Activated CD8-positive, alpha-beta memory T cell treated with anti-CD3 and anti-CD28 coated beads, Interleukin-2, amount 10 ng/mL, durations not matched to agents 7 days and 5 days (primary cell): Measurements from ENCODE around the gene OPA3. TPM values are rescaled to one million over a fixed set of nuclear protein-coding genes. Genes with fewer than 3 reads are reported as not detected.

Experiments used
- ATAC-seq: fragments of 150-1000 bp; cut with Tn5 transposase; one replicate; pipeline ENCODE4 v1.10.0; 2021; ENCODE audit warnings: moderate library complexity
- CTCF ChIA-PET: fragments of 350-600 bp; sonication (Branson Sonifier 250); formaldehyde crosslinking; loops from one replicate; lab custom pipeline; 2021; ENCODE audit warnings: antibody characterized with exemption; lab: Charles Lee
- DNase-seq: peaks from one replicate; pipeline ENCODE4 v3.0.0-alpha.2; 2020
- H3K27ac Mint-ChIP-seq: one replicate; pipeline ENCODE4 v1.8.0; 2021; ENCODE audit warnings: mild to moderate bottlenecking, mixed read lengths
- H3K27me3 Mint-ChIP-seq: one replicate; pipeline ENCODE4 v1.8.0; 2021; ENCODE audit warnings: mixed read lengths
- H3K36me3 Mint-ChIP-seq: one replicate; pipeline ENCODE4 v1.8.0; 2021; ENCODE audit warnings: mild to moderate bottlenecking, mixed read lengths
- H3K4me1 Mint-ChIP-seq: one replicate; pipeline ENCODE4 v1.8.0; 2021; ENCODE audit warnings: mixed read lengths
- H3K4me3 Mint-ChIP-seq: one replicate; pipeline ENCODE4 v1.8.0; 2021; ENCODE audit warnings: mild to moderate bottlenecking, moderate library complexity, mixed read lengths
- H3K9me3 Mint-ChIP-seq: one replicate; pipeline ENCODE4 v1.8.0; 2022; ENCODE audit warnings: low read depth, mixed read lengths
- total RNA-seq, 2 experiments: library from RNA; stranded (reverse); gene quantifications; one replicate each; pipeline ENCODE4 v1.2.3, GENCODE V29; 2021

Gene OPA3
- total RNA-seq, 2 experiments from 2014 or later = 13.4 to 16.7 TPM

DNA sequence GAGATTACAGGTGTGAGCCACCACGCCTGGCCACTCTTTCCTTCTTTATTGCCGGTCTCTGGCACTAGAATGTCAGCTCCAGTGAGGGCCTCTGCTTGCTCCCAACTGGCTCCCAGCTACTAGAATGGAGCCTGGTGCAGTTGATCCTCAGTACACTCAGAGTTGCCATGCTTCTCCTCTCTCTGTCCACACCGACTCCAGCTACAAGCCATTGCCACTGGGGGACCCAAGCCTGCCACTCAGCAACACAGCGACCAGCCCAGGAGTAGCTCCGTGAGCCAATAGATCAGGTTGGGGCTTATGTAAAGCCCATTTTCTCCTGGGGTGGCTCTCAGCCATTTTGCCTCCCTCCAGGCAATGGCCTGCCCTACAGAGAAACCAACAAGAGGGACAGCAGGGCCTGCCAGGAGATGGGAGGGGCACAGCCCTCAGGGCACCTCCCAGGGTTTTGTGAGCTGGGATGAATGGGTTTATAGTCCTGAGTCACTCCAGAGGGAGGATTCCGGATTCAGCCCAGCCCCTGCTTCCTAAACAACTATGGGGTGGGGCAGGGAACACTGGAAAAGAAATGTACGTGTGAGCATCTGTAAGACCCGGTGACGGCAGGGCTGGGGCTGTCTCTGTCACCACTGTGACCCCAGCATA lies 36.5 kb downstream of the OPA3 start:
- DNase-seq = no peak
- Mint-ChIP-seq H3K36me3 (peaks cover 4% of the 10 kb centered on the region), H3K27ac (no peak overlapping the region), H3K4me3 (no peak overlapping the region), H3K9me3 (no peaks in the 10 kb centered on the region), H3K4me1 (peaks cover 11% of the 10 kb centered on the region), H3K27me3 (no peaks in the 10 kb centered on the region)
- CTCF ChIA-PET = interaction anchor here (1.4 to 1.9 kb wide), 2 partner anchors 10 to 79 kb away, joined by 6 to 9 read pairs; no protein-coding TSS in a partner anchor
- ATAC-seq = no peak

DNA sequence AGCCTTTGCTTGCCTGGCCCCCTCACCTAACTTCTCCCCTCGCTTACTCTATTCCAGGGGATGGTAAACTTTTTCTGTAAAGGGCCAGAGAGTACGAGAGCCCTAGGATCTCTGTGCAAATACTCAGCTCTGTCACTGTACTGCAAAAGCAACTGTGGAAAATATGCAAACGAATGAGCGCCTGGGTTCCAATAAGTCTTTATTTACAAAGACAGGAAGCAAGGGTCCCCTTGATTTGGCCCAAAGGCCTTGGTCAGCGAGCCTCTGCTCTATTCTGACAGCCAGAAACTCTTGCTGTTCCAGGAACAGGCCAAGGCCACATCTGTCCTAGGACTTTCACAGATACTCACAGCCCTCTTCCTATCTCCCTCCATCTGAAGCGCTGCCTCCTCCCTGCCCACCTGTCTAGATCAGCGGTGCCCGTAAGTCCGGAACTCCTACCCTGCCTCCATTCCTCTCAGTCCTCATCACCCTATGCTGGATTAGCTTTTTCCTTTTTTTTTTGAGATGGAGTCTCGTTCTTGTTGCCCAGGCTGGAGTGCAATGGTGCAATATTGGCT lies 37.3 kb downstream of the OPA3 start:
- CTCF ChIA-PET = interaction anchor here (1.3 to 1.9 kb wide), 2 partner anchors 11 to 80 kb away, joined by 4 to 6 read pairs; no protein-coding TSS in a partner anchor
- Mint-ChIP-seq H3K4me1 (peaks cover 11% of the 10 kb centered on the region), H3K9me3 (no peaks in the 10 kb centered on the region), H3K27me3 (no peaks in the 10 kb centered on the region), H3K4me3 (no peak overlapping the region), H3K36me3 (peaks cover 1% of the 10 kb centered on the region), H3K27ac (no peak overlapping the region)
- no peak for ATAC-seq
- DNase-seq = no peak

DNA sequence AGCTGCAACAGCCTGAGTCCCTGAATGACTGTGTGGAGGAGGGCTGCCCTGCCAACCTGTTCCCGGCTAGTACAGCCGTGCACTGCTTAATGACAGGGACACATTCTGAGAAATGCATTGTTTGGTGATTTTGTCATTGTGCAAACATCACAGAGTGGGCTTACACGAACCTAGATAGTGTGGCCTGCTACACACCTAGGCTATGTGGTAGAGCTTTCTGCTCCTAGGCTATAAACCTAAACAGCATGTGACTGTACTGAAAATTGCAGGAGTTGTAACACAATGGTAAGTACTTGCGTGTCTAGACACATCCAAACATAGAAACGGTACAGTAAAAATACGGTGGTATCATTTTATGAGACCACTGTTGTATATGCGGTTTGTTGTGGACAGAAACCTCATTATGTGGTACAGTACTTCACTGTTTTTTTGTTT lies 42.4 kb downstream of the OPA3 start:
- Mint-ChIP-seq H3K4me3 (no peak overlapping the region), H3K4me1 (peaks cover 11% of the 10 kb centered on the region), H3K27me3 (no peaks in the 10 kb centered on the region), H3K9me3 (peaks cover 3% of the 10 kb centered on the region), H3K36me3 (peaks cover 8% of the 10 kb centered on the region), H3K27ac (no peak overlapping the region)
- CTCF ChIA-PET = interaction anchor here (1.1 kb wide), 1 partner anchor 18 kb away, joined by 3 read pairs; no protein-coding TSS in a partner anchor
- DNase-seq = no peak
- ATAC-seq = no peak

DNA sequence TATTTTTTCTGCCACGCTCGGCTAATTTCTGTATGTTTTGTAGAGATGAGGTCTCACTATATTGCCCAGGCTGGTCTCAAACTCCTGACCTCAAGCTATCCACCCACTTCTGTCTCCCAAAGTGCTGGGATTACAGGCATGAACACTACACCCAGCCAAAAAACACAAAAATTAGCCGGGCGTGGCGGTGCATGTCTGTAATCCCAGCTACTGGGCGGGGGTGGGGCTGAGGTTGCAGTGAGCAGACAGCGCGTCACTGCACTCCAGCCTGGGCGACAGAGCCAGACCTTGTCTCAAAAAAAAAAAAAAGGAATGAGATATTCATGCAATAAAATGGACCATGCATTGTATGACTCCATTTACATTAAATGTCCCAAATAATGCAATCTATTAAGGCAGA lies 45.1 kb downstream of the OPA3 start:
- Mint-ChIP-seq H3K27me3 (no peaks in the 10 kb centered on the region), H3K36me3 (peaks cover 10% of the 10 kb centered on the region), H3K9me3 (peaks cover 3% of the 10 kb centered on the region), H3K4me1 (peaks cover 11% of the 10 kb centered on the region), H3K27ac (no peak overlapping the region), H3K4me3 (no peak overlapping the region)
- DNase-seq (no peak), ATAC-seq (no peak)
- CTCF ChIA-PET = interaction anchor here (0.9 kb wide), 1 partner anchor 14 kb away, joined by 3 read pairs; no protein-coding TSS in a partner anchor

DNA sequence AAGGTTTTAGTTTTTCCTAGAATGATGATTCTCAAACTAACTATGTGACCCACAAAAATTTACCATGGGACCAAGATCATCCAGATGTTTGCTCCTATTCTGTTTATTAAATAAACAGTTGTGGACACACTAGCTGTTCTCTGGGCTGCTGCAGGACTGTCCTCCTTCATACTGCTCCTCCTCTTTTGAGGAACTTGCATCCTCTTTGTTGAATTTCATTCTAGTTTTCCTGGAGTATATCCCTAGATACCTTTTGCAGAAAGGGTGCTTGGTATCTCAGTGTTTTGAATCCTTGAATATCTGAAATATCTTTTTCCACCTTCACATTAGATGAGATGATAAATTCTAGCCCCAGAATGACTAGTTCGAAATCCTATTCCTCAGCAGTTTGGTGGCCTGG lies 53.3 kb downstream of the OPA3 start:
- no peak overlapping the region for H3K4me3 Mint-ChIP-seq
- ATAC-seq = no peak
- no peaks in the 10 kb centered on the region for H3K27me3 Mint-ChIP-seq
- H3K27ac Mint-ChIP-seq = no peak overlapping the region
- peaks cover 12% of the 10 kb centered on the region for H3K9me3 Mint-ChIP-seq
- DNase-seq = no peak
- peaks cover 22% of the 10 kb centered on the region for H3K36me3 Mint-ChIP-seq
- peaks cover 5% of the 10 kb centered on the region for H3K4me1 Mint-ChIP-seq
- CTCF ChIA-PET = interaction anchor here (0.6 kb wide), 1 partner anchor 56 kb away, joined by 3 read pairs; no protein-coding TSS in a partner anchor

DNA sequence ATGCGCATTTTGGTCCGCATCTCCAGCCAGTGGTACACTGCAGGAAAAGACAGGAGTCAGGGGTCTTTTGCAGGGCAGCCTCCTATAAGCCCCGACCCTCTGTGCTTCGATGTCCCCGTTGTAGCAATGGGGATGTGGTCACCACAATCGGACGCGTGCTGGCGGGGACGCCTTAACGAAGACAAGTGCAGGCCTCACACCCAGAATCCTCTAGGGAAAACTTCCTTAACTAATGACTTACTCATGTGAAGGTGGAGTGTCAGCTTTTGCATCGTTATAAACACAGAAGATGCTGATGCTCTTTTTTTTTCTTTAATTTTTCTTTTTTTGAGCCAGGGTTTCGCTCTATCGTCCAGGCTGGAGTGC lies 55.2 kb downstream of the OPA3 start:
- Mint-ChIP-seq H3K4me3 (no peak overlapping the region), H3K9me3 (peaks cover 12% of the 10 kb centered on the region), H3K4me1 (peaks cover 7% of the 10 kb centered on the region), H3K36me3 (peaks cover 36% of the 10 kb centered on the region), H3K27ac (no peak overlapping the region), H3K27me3 (no peaks in the 10 kb centered on the region)
- CTCF ChIA-PET = no interaction called here
- no peak for ATAC-seq
- no peak for DNase-seq

DNA sequence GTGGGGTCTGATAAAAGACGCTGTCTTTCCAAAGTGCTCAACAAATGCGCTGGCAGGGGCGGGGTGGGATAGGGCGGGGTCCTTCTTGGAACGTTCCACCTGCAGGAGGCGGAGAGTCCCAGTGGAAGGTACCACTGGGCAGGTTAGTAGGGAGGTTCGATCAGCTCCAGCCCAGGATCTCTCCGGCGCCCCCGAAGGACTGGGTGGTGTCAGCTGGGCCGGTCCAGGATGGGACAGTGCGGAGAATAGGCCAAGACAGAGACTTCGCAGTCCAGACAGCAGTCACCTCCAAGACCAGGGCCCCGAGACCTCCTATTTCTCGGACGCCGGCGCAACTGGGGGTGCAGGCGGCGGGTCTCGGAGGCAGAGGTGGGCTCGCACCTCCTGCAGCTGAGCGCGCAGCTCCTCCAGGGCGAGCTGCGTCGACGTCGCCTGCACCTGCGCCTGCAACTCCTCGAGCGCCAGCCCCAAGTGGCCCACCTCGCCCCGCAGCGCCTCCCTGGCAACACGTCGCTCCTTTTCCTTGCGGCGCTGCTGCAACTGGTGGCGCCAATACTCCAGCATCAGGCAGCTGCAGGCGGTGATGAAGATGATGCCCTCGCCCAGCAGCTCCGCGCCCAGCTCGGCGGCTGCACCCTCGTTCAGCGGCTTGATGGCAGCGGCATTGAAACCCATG lies 55.7 kb downstream of the OPA3 start:
- Mint-ChIP-seq H3K36me3 (peaks cover 40% of the 10 kb centered on the region), H3K4me1 (peaks cover 10% of the 10 kb centered on the region), H3K27me3 (no peaks in the 10 kb centered on the region), H3K4me3 (no peak overlapping the region), H3K9me3 (peaks cover 12% of the 10 kb centered on the region), H3K27ac (peak overlapping the region; percentile 46)
- CTCF ChIA-PET = no interaction called here
- DNase-seq (no peak), ATAC-seq (peak; percentile 28)

DNA sequence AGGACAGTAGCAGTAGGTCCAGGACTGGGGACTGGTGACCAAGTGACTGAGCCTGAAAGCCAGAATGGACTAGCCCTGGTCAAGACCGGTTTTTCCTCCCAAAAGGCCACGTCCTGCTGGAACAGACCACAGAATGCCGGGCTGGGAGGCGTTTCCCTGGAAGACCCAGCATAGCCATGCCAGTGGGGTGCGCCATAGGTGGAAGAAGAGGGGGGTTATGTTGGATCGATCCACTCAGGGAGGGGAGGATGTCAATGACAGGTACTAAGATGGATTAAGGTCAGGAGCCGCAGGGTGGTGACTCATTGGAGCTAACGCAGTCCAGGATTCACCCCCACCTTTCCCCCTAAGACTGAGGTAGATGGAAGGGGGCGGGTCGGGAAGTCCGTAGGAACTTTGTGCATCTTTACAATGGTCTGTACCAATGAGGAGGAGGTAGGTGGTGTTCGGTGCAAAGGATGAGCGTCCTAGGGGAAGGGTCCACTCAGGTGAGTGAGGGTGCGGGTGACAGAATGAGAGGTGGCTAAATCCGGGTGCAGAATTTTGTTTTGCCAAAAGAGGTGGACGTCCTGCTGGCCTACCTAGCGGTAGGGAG lies 56.4 kb downstream of the OPA3 start:
- no peak for DNase-seq
- no peak overlapping the region for H3K4me3 Mint-ChIP-seq
- CTCF ChIA-PET = interaction anchor here (0.8 to 3.0 kb wide), 3 partner anchors 30 to 114 kb away, joined by 3 to 14 read pairs (median 5); no protein-coding TSS in a partner anchor
- peaks cover 16% of the 10 kb centered on the region for H3K4me1 Mint-ChIP-seq
- no peaks in the 10 kb centered on the region for H3K27me3 Mint-ChIP-seq
- peaks cover 12% of the 10 kb centered on the region for H3K9me3 Mint-ChIP-seq
- no peak overlapping the region for H3K27ac Mint-ChIP-seq
- ATAC-seq = no peak
- H3K36me3 Mint-ChIP-seq = peaks cover 46% of the 10 kb centered on the region

DNA sequence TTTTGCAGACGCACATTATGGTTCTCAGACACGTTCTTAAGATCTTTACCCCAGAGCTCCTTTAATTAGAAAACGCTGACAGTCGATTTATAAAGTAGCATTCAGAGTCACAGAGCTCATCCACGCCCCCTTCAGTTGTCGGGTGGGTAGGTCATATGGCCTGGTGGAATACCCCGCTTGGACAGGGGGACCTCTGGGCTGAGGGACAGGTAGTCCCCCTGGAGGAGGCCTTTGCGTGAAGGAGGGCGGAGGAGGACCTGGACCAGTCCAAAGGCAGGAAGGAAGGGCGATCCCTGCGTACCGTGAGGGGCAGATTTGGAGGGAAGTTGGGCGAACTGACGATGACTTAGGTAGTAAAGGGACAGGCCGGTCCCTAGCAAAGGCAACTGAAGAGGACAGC lies 56.9 kb downstream of the OPA3 start:
- Mint-ChIP-seq H3K27ac (no peak overlapping the region), H3K4me3 (no peak overlapping the region), H3K36me3 (peaks cover 46% of the 10 kb centered on the region), H3K27me3 (no peaks in the 10 kb centered on the region), H3K9me3 (peaks cover 12% of the 10 kb centered on the region), H3K4me1 (peaks cover 20% of the 10 kb centered on the region)
- CTCF ChIA-PET = interaction anchor here (0.8 to 3.0 kb wide), 4 partner anchors 31 to 115 kb away, joined by 3 to 14 read pairs (median 4); no protein-coding TSS in a partner anchor
- DNase-seq (no peak), ATAC-seq (no peak)

DNA sequence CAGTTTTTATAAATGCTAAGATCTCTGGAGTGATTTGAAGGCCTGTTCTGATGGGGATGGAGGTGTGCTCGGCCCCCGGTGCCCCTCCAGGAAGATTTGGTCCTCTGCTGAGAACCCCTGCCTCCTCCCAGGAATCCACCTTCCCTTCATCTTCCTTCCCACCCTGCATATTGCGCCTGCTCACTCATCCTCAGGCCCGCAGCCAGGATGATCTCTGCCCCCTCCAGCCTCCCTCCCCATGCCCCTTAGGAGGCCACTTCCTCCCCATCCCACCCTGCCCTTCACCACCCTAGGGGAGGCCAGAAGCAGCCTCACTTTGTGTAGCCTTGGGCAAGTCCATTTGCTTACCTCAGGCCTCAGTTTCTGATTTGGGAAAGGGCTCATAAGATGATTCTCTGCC lies 57.6 kb downstream of the OPA3 start:
- CTCF ChIA-PET = interaction anchor here (1.0 to 3.0 kb wide), 3 partner anchors 31 to 88 kb away, joined by 3 to 14 read pairs (median 5); no protein-coding TSS in a partner anchor
- peaks cover 9% of the 10 kb centered on the region for H3K9me3 Mint-ChIP-seq
- H3K27me3 Mint-ChIP-seq = no peaks in the 10 kb centered on the region
- H3K4me1 Mint-ChIP-seq = peaks cover 21% of the 10 kb centered on the region
- H3K27ac Mint-ChIP-seq = no peak overlapping the region
- DNase-seq (no peak), ATAC-seq (no peak)
- H3K4me3 Mint-ChIP-seq = no peak overlapping the region
- H3K36me3 Mint-ChIP-seq = peaks cover 46% of the 10 kb centered on the region

DNA sequence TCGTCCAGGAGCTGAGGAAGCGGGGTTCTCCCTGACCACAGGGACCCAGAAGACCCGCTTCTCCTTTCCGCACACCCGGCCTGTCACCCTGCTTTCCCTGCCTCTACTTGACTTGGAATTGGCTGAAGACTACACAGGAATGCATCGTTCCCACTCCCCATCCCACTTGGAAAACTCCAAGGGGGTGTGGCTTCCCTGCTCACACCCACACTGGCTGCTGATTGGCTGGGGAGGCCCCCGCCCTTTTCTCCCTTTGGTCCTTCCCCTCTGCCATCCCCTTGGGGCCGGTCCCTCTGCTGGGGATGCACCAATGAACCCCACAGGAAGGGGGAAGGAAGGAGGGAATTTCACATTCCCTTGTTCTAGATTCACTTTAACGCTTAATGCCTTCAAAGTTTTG lies 58.5 kb downstream of the OPA3 start:
- no peaks in the 10 kb centered on the region for H3K27me3 Mint-ChIP-seq
- H3K27ac Mint-ChIP-seq = no peak overlapping the region
- DNase-seq (no peak), ATAC-seq (no peak)
- H3K9me3 Mint-ChIP-seq = peaks cover 2% of the 10 kb centered on the region
- peaks cover 40% of the 10 kb centered on the region for H3K36me3 Mint-ChIP-seq
- no peak overlapping the region for H3K4me3 Mint-ChIP-seq
- CTCF ChIA-PET = interaction anchor here (0.9 to 3.0 kb wide), 4 partner anchors 13 to 48 kb away, joined by 3 to 14 read pairs (median 4); no protein-coding TSS in a partner anchor
- peaks cover 25% of the 10 kb centered on the region for H3K4me1 Mint-ChIP-seq

DNA sequence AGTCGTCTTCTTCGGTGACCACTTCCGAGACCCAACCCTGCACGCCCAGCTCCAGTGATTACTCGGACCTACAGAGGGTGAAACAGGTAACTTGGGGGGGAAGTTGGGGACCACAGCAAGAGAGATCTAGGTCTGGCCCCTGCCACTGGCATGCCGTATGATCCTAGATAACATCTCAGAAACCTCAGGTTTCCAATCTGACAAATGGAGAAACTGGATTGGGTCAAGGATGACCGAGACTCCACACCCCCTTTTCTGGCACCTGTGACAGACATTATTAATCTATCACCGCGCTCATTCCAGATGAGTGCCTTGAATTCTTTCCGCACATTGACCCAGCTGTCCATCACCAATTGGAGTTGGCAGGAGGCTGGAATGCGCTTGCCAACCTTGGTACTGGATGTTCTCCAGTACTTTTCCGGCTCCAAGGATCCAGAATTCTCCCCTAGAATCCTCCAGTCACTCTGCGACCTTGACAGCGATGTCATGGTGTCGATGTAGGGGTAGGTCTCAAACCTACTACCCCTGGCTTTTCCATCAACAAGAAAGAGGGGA lies 60.0 kb downstream of the OPA3 start:
- DNase-seq (no peak), ATAC-seq (no peak)
- no peak overlapping the region for H3K4me3 Mint-ChIP-seq
- no peaks in the 10 kb centered on the region for H3K27me3 Mint-ChIP-seq
- CTCF ChIA-PET = interaction anchor here (0.7 to 1.9 kb wide), 6 partner anchors 9 to 85 kb away, joined by 3 to 9 read pairs (median 4); no protein-coding TSS in a partner anchor
- H3K4me1 Mint-ChIP-seq = peaks cover 33% of the 10 kb centered on the region
- no peak overlapping the region for H3K27ac Mint-ChIP-seq
- H3K9me3 Mint-ChIP-seq = no peaks in the 10 kb centered on the region
- peaks cover 41% of the 10 kb centered on the region for H3K36me3 Mint-ChIP-seq
